ENCODE results near the gene DLG2.
"Not testable (repeated sequence)": the region's sequence is repeated elsewhere in the genome, so short reads cannot be mapped to it uniquely, and the experiment has no call there.

Gene DLG2

GRCh38 chr11:85182441-85183387, 444.4 kb downstream of the DLG2 start:
- no peak for FAIRE-seq

- no peak for FAIRE-seq
Measured at GRCh38 chr11:85180528-85180927, 446.6 kb downstream of the DLG2 start.

GRCh38 chr11:85171648-85172257, 455.4 kb downstream of the DLG2 start:
- FAIRE-seq, result no peak

- FAIRE-seq, result no peak
Measured at GRCh38 chr11:85170184-85170583, 457.0 kb downstream of the DLG2 start.

- no peak for FAIRE-seq
Measured at GRCh38 chr11:85167471-85167870, 459.7 kb downstream of the DLG2 start.

- FAIRE-seq, result no peak
Measured at GRCh38 chr11:85167038-85167437, 460.1 kb downstream of the DLG2 start.

GRCh38 chr11:85165819-85166218, 461.3 kb downstream of the DLG2 start:
- no peak for FAIRE-seq

- FAIRE-seq, result no peak
Measured at GRCh38 chr11:85164743-85165142, 462.4 kb downstream of the DLG2 start.

GRCh38 chr11:85154294-85154693, 472.9 kb downstream of the DLG2 start:
- FAIRE-seq, result no peak

- FAIRE-seq, result no peak
Measured at GRCh38 chr11:85137597-85137996, 489.5 kb downstream of the DLG2 start.

- no peak for FAIRE-seq
Measured at GRCh38 chr11:85133636-85134035, 493.5 kb downstream of the DLG2 start.

GRCh38 chr11:85132851-85133585, 494.1 kb downstream of the DLG2 start:
- FAIRE-seq, result no peak

- FAIRE-seq, result no peak
Measured at GRCh38 chr11:85127349-85127748, 499.8 kb downstream of the DLG2 start.

GRCh38 chr11:85123752-85124231, 503.4 kb downstream of the DLG2 start:
- FAIRE-seq, result no peak

- no peak for FAIRE-seq
Measured at GRCh38 chr11:85118151-85118550, 509.0 kb downstream of the DLG2 start.

GRCh38 chr11:85115798-85116197, 511.3 kb downstream of the DLG2 start:
- FAIRE-seq, result no peak

GRCh38 chr11:85114786-85115185, 512.4 kb downstream of the DLG2 start:
- FAIRE-seq, result no peak

GRCh38 chr11:85110246-85110645, 516.9 kb downstream of the DLG2 start:
- not testable (repeated sequence) for FAIRE-seq

GRCh38 chr11:85109141-85109540, 518.0 kb downstream of the DLG2 start:
- FAIRE-seq, result no peak

GRCh38 chr11:85105868-85106267, 521.3 kb downstream of the DLG2 start:
- no peak for FAIRE-seq

- no peak for FAIRE-seq
Measured at GRCh38 chr11:85099522-85099921, 527.6 kb downstream of the DLG2 start.

- no peak for FAIRE-seq
Measured at GRCh38 chr11:85098996-85099395, 528.1 kb downstream of the DLG2 start.

- no peak for FAIRE-seq
Measured at GRCh38 chr11:85096939-85097338, 530.2 kb downstream of the DLG2 start.
